Adrenal gland (tissue), 12 donors: Measurements from ENCODE around the gene BNIP3. TPM values are rescaled to one million over a fixed set of nuclear protein-coding genes. Genes with fewer than 3 reads are reported as not detected.

Experiments
- DNase-seq, 7 donors: peaks; one replicate each; pipeline ENCODE4 v3.0.0-alpha.2; 2019 to 2020
- H3K27ac ChIP-seq, 5 donors: fragments of 200-600 bp; sonication (generic) in 4 of 5; 1 replicate in 3 of 5; 2 replicates in 2 of 5; pipeline versions ENCODE4 v1.5.1 to v1.8.0; 2016 to 2020; ENCODE audit warnings: mild to moderate bottlenecking in 1 of 5
- H3K27me3 ChIP-seq: fragments of 200-600 bp; 2 replicates; pipeline ENCODE4 v1.8.0; 2021
- H3K36me3 ChIP-seq, 2 donors: fragments of 200-600 bp; replicated peaks in 1 of 2; 1 replicate in 1 of 2; 2 replicates in 1 of 2; pipeline versions ENCODE4 v1.5.1 to v1.8.0; 2018 to 2022
- H3K4me1 ChIP-seq, 2 donors: fragments of 200-600 bp; replicated peaks in 1 of 2; 1 replicate in 1 of 2; 2 replicates in 1 of 2; pipeline versions ENCODE4 v1.5.1 to v1.8.0; 2018 to 2021
- H3K4me3 ChIP-seq, 4 donors: fragments of 200-600 bp; sonication (generic) in 3 of 4; one replicate each; pipeline ENCODE4 v1.5.1; 2016 to 2018
- H3K9me3 ChIP-seq, 3 donors: fragments of 200-600 bp; sonication (generic) in 1 of 3; replicated peaks in 1 of 3; 1 replicate in 2 of 3; 2 replicates in 1 of 3; pipeline versions ENCODE4 v1.5.1 to v1.8.0; 2016 to 2021
- POLR2A ChIP-seq, 2 donors: fragments of 450-650 bp; IDR thresholded peaks; one replicate each; pipeline ENCODE4 v1.6.1; 2017; ENCODE audit warnings: antibody characterized with exemption in 2 of 2, mild to moderate bottlenecking in 2 of 2, moderate library complexity in 1 of 2
- WGBS, 4 donors: extraction: QIAGEN DNeasy Blood & Tissue Kit in 2 of 4; methylation state at CpG; one replicate each; pipeline versions ENCODE4 v1.1.5 to v1.1.7; 2013 to 2017; 5-methylcytosine and 5-hydroxymethylcytosine counted together
- intact Hi-C, 2 donors: fragments of 100-400 bp; cut with DNase I; formaldehyde crosslinking; loops; one replicate each; pipeline versions ENCODE4 v1.14.1 to v1.15.0; 2022 to 2023
- polyA plus RNA-seq, 3 donors: library from polyadenylated mRNA; stranded (reverse); fragments of 200-250 nt in 2 of 3; fragments of 350-450 nt in 1 of 3; fragmentation: Illumina TruSeq in 1 of 3; extraction: RNeasy Lipid Tissue Mini Kit (QIAGEN cat#74804) in 1 of 3; gene quantifications; one replicate each; pipeline ENCODE4 v1.2.3, GENCODE V29; 2013 to 2014
- total RNA-seq, 9 donors: library from RNA; depleted of rRNA in 4 of 9; stranded (reverse); fragments of >200 nt in 4 of 9; fragments of 120-200 nt in 1 of 9; fragmentation: NEBNext Ultra II Directional in 1 of 9; extraction: Animal tissue kit (Norgen Biotek cat#: 25700) in 1 of 9; gene quantifications; one replicate each; pipeline versions ENCODE4 v1.1.0 to v1.2.4, GENCODE V29; 2013 to 2023
- TF ChIP-seq, protein P1 (sequence below), 6 experiments: fragments of 450-650 bp in 4 of 6; fragments of 200-600 bp in 2 of 6; sonication (generic) in 1 of 6; IDR thresholded peaks; 1 replicate in 5 of 6; 2 replicates in 1 of 6; pipeline versions ENCODE4 v1.5.1 to v1.8.0; 2016 to 2021; ENCODE audit warnings: antibody characterized with exemption in 6 of 6, mild to moderate bottlenecking in 2 of 6, moderate library complexity in 1 of 6
- donor health status: healthy with polysubstance abuse.
- donor health status: Bipolar disorder and iron deficiency.
- donor health status: DM: yes; HTN: yes; CAD: no.
- donor health status: DM: no; HTN: no; CAD: no.
- donor health status: DM: no; HTN: no; CAD: no.
- donor health status: DM: yes; HTN: yes; CAD: no.

The BNIP3 gene
- total and polyA plus RNA-seq, 12 donors: 14.2 to 132 (median 76.4) TPM

DNA sequence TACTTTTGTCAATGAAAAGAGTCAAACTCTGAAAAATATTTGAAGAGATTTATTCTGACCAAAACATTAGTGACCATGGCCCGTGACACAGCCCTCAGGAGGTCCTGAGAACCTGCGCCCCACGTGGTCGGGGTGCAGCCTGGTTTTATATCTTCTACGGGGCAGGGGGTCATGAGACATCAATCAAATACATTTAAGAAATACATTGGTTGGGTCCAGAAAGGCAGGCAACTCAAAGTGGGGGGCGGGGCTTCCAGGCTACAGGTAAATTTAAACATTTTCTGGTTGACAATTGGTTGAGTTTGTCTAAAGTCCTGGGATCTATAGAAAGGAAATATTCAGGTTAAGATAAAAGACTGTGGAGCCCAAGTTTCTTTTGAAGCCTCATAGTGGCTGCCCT lies 34.8 kb upstream of the BNIP3 start:
- Histone ChIP-seq H3K27me3 (no peaks in the 10 kb centered on the region), H3K4me3 (no peak overlapping the region), H3K9me3 (no peaks in the 10 kb centered on the region), H3K4me1 (no peaks in the 10 kb centered on the region), H3K27ac (no peak overlapping the region), H3K36me3 (no peaks in the 10 kb centered on the region)
- WGBS, 4 donors: 75 to 85% (median 76%) methylated on average over 6 of the region's 6 CpGs
- no peak for DNase-seq
- intact Hi-C loops: no loop called here
- TF ChIP-seq, protein P1, sequence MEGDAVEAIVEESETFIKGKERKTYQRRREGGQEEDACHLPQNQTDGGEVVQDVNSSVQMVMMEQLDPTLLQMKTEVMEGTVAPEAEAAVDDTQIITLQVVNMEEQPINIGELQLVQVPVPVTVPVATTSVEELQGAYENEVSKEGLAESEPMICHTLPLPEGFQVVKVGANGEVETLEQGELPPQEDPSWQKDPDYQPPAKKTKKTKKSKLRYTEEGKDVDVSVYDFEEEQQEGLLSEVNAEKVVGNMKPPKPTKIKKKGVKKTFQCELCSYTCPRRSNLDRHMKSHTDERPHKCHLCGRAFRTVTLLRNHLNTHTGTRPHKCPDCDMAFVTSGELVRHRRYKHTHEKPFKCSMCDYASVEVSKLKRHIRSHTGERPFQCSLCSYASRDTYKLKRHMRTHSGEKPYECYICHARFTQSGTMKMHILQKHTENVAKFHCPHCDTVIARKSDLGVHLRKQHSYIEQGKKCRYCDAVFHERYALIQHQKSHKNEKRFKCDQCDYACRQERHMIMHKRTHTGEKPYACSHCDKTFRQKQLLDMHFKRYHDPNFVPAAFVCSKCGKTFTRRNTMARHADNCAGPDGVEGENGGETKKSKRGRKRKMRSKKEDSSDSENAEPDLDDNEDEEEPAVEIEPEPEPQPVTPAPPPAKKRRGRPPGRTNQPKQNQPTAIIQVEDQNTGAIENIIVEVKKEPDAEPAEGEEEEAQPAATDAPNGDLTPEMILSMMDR (IDR thresholded peaks at IDR 0.05): no peak
- TF ChIP-seq POLR2A (IDR thresholded peaks at IDR 0.05): no peak

DNA sequence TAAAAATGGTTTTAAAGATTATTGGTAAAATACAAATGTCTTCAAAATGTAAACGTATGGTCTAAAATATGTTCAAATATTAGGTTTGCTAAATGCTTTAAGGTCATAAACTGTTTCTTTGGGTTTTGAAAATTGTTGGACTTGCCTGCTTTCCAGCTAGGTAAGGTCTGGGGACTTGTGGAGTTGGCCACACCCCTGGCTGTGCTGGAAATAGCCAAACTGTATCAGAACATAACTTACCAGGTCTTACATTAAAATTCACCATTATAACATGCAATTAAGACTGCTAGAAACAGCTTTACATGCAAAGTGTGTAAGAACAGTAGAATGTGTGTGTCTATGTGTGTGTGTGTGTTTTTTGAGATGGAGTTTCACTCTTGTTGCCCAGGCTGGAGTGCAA lies 29.7 kb upstream of the BNIP3 start:
- no peak overlapping the region for H3K27ac ChIP-seq
- TF ChIP-seq POLR2A (IDR thresholded peaks at IDR 0.05): no peak
- TF ChIP-seq, protein P1 (IDR thresholded peaks at IDR 0.05): no peak
- no peaks in the 10 kb centered on the region for H3K27me3 ChIP-seq
- no peaks in the 10 kb centered on the region for H3K4me1 ChIP-seq
- H3K36me3 ChIP-seq: no peaks in the 10 kb centered on the region
- H3K4me3 ChIP-seq: no peak overlapping the region
- H3K9me3 ChIP-seq: no peaks in the 10 kb centered on the region
- 72 to 92% (median 81%) methylated on average over 1 of the region's 1 CpG for WGBS, 4 donors
- no peak for DNase-seq
- intact Hi-C loops: no loop called here

DNA sequence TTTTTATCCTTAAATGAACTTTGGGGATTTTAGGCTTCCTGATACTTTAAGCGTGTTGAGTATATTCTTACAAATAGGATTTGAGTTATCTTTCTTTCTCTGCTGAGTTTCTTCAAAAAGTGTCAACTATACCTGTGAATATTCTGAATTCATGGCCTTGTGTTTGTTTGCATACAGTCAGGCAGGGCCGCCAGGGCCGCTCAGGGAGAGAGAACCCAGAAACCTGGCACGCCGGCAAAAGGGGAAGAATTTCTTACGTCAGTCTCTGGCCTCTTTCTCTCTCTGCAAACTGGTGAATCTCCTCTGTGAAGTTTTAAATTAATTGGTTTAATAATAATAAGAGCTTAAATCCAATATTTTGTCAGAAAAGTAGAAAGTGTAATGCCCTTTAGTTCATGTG lies 29.3 kb upstream of the BNIP3 start:
- intact Hi-C loops: no loop called here
- WGBS, 4 donors: 88 to 97% (median 89%) methylated on average over 6 of the region's 6 CpGs
- H3K36me3 ChIP-seq: no peaks in the 10 kb centered on the region
- H3K27me3 ChIP-seq: no peaks in the 10 kb centered on the region
- H3K27ac ChIP-seq: no peak overlapping the region
- TF ChIP-seq, protein P1 (IDR thresholded peaks at IDR 0.05): no peak
- TF ChIP-seq POLR2A (IDR thresholded peaks at IDR 0.05): no peak
- H3K4me1 ChIP-seq: no peaks in the 10 kb centered on the region
- no peak overlapping the region for H3K4me3 ChIP-seq
- H3K9me3 ChIP-seq: no peaks in the 10 kb centered on the region
- DNase-seq: no peak

DNA sequence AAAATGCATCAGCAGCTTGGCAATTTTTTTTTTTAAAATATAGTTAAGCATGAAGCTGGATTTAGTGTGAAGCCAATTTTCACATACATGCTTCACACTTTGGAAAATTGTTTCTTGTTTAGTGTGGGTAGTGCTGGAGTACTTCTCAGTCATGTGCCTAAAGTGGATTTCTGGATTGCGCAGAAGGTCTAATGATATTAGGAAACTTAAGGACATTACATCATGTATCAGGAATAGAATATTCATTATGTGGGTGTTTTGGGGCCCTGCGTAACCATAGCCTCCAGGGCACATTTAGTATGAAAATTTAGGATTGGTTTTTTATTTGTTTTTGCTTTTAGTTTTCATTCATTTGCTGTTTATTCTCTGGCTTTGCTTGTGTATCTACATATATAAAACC lies 28.8 kb upstream of the BNIP3 start:
- intact Hi-C loops: no loop called here
- Histone ChIP-seq H3K9me3 (no peaks in the 10 kb centered on the region), H3K4me1 (no peaks in the 10 kb centered on the region), H3K4me3 (no peak overlapping the region), H3K27ac (no peak overlapping the region), H3K27me3 (no peaks in the 10 kb centered on the region), H3K36me3 (no peaks in the 10 kb centered on the region)
- no peak for TF ChIP-seq POLR2A (IDR thresholded peaks at IDR 0.05)
- TF ChIP-seq, protein P1 (IDR thresholded peaks at IDR 0.05): no peak
- no peak for DNase-seq
- 91 to 96% (median 91%) methylated on average over 2 of the region's 2 CpGs for WGBS, 4 donors
